Medulla oblongata (tissue), 1 donor: ENCODE measurements around the gene FUOM.
"Not testable (repeated sequence)": the region's sequence is repeated elsewhere in the genome, so short reads cannot be mapped to it uniquely, and the experiment has no call there.

Source experiments
- DNase-seq: peaks from one replicate; pipeline ENCODE4 v3.0.0-alpha.2; 2015; ENCODE audit errors: extremely low spot score

The FUOM gene

DNA sequence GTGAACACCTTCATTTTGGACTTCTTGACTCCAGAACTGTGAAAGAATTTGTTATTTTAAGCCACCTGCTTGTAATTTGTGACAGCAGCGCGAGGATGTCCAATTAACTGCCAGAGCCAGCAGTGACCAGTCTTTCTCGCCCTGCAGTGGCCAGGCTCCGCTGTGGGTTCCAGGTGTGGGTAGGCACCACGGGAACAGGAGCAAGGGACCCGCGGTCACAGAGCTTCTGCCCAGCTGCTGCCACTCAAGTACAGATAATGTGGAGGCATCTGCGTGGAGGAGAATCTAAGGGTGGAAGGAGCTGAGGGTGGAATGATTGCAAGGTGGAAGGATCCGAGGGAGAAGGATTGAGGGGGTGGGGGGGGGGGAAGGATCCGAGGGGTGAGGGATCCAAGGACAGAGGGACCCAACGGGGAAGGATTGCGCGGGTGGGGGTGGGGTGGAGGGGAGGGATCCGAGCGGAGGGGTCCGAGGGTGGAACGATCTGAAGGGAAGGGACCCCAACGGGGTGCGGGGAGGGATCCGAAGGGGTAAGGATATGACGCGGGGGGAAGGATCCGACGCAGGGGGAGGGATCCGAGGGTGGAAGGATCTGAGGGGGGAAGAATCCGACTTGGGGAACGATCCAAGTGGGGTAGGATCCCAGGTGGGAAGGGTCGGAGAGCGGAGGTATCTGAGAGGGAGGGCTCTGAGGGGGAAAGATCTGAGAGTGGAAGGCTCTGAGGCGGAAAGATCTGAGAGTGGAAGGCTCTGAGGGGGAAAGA is 24.7 kb downstream of the FUOM start:
- no peak for DNase-seq

DNA sequence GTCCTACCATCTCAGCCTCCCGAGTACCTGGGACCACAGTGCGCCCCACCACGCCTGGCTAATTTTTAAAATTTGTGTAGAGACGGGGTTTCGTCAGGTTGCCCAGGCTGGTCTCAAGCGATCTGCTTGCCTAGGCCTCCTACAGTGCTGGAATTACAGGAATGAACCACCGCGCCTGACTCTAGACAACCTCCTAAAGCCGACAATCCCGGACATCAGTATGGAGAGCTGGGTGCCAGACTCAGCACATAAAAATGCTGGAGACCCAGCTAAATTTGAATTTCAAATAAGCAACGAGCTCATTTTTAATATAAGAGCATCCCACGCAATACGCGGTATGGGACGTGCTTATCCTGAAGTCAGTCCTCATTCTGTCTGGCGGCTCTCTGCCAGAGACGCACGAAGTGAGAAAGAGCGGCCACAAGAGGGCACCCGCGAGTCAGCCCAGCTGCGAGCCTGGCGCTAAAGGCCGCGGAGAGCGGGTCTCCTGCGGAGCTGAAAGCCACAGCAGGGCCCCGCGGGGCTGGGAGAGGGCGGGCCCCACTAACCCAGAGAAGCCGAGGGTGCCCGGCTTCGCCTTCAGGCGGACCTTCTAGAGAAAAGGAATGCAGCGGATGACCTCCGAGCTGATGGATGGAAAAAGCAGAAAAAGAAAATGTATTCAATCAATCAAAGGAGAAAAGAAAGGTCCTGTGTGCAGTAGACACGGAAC is 28.2 kb downstream of the FUOM start:
- peak; percentile 90 for DNase-seq

DNA sequence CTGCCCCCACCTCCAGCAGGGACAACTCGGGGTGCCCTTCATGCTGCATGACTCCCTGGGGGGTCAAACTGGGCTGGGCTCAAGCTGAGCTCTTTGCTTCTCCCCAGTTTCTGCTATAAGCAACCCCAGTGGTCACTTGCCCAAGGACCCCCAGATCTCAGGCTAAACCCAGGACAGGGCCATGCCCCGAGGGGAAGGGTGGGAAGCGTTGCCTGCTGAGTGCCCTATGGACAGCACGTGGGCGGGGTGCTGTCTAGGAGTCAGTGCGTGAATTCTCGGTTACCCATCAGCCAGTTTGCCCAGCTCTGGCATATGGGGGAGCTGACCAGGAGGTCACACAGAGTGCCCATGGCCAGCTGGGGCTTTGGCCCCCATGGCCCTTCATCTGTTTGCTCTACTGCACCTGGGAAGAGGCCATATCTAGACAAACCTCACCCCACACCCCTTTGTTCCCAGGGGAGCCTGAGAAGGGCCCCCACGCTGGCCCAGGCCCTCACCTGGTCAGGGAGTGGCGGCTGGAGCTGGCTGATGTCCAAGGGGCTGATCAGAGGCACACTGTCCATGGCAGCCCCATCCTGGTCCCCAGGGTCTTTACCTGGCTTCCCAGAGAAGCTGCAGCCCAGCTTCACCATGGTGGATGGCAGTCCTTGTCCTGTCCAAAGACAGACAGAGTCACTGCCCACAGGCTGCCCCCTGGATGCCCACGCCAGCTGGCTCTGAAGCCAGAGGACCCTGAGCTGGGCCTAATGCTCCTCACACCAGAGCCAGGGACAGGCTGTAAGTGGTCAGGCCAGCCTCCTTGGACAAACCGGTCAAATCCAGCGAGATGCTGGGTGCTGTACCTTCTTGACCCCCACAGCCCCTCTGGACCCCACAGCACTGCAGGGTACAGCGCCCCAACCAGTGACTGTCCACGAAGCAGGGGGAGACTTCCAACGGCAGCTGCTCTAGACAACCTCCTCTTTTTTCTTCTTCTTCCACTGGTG is 29.2 kb downstream of the FUOM start:
- DNase-seq = no peak

DNA sequence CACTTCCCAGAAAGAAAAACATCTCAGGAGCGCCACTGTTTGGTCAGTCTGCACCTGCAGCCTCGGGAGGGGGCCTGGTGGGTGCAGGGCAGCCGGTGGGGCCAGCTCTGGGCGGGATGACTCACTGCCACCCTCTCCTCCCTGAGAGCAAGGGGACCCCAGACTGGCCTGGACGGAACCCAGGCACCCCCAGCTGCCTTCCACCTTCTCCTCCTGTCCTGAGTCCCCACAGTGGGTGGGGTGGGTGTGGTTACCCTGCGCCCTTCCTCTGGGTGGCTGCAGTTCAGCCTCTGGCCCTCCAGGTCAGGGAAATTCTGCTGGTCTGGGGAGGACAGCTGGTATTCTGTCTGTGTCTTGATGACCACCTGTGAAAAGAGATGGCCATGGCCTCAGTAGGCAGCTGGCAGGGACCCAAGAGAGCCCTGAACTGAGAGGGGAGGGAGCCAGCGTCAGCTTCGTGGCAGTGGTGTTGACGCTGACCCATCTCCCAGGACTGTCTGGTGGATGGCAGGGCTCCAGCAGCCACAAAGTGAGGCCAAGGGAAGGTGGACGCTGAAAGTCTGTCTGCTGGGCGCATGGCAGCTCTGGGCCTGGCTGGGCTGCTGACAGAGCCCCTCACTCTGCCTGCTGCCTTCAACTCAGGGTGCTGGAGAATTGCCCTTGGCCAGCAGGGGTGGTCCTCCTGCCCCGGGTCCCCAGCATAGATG is 30.0 kb downstream of the FUOM start:
- no peak for DNase-seq

DNA sequence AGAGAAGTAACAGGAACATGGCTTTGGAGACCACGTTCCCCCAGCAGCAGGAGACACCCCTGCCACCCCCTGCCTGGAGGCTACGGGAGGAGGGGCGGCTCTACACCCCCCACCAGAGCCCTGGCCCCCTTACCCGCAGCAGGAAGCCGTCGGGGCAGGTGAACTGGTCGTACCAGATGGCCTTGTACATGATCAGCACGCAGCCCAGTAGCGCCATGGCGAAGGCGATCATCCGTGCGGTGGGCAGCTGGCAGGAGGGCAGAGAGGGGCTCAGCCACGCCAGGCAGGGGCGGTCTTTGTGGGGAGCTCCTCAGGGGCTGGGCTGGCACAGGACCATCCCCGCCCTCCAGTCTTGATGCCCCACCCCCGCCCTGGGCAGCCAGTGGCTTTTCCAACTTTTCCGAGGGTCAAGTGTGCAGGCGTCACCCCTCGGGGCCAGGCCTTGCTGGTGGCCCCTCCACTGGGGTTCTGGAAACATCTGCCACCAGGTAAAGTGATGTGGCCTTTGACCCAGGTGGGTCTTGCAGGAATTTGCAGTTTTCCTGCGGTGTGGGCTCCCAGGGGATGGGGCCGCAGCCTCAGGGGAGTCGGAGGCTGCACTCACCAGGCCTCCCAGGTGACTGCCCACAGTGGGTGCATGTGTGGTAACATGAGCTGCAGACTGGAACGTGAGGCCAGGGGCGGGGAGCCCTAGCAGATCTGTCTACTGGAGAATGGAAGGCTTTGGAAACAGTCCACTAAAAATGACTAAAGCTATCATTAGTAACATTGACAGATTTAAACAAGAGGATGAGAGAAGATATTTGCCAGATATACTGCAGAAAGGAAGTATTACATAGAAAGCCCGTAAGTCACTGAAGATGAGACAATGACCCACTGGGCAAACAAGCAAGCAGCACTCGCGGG is 30.8 kb downstream of the FUOM start:
- DNase-seq = no peak

DNA sequence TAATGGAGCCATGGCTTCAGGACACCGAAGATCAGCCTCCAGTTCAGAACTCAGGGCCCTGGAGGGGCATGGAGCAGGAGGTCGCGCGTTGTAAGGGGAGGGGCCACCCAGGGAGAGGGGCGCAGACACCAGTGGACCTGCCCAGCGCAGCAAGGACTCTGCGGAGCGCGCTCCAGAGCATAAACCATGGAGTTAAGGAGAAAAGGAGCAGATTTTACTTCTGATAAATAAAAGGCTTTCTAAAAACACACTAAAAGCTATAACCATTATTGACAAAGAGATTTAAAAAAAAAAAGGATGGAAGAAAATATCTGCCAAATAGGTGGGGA is 31.6 kb downstream of the FUOM start:
- DNase-seq = no peak

DNA sequence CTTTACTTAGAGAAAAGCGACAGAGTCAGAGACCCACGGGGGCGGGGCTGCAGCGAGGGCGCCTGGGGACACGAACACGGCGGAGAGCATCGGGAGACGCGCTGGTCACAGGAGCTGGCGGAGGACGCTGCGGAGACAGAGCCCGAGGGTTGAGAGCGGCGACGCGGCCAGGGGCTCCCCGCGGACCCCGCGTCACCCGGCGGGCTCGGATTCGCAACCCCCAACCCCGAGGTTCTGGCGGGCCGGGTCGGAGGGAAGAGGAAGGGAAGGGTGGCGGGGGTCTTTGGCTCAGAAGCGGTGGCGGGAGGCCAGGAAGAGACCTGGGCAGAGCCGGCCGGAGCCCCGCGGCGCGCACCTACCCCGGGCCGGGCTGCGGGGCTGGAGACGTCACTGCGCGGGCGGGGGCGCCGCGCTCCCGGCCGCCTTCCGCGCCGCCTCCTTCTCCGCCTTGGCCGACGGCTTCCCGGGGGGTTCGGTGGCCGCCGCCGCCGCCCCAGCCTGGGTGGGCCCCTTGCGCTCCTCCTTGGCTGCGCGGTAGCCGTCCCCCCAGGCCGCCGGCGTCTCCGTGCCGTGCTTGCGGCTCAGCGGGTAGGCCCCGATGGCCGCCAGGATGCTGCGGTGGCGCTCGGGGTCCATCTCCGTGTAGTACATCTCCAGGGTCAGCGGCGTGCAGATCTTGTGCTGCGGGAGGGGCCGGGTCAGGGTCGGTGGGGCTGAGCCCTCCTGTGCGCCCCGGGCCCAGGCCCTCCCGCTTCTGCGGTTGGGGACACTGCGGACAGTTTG is 32.2 kb downstream of the FUOM start:
- DNase-seq = no peak

DNA sequence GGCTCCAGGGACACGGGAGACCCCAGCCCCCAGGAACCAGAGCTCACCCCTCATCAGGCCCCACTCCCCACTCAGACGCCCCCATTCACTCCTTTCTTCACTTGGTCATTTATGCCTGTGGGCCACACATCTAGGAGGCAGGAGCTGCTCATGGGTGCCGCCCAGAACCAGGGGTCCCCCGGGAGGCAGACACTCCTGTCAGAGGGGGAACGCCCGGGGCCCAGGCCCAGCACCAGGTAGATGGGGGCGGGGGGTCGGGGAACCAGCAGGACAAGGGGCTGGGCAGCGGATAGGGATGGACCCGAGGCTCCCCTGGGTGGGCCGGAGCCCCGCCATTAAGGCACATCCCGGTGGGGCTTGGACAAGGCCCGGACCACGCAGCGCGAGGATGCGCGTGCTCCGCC is 33.0 kb downstream of the FUOM start:
- DNase-seq = no peak

DNA sequence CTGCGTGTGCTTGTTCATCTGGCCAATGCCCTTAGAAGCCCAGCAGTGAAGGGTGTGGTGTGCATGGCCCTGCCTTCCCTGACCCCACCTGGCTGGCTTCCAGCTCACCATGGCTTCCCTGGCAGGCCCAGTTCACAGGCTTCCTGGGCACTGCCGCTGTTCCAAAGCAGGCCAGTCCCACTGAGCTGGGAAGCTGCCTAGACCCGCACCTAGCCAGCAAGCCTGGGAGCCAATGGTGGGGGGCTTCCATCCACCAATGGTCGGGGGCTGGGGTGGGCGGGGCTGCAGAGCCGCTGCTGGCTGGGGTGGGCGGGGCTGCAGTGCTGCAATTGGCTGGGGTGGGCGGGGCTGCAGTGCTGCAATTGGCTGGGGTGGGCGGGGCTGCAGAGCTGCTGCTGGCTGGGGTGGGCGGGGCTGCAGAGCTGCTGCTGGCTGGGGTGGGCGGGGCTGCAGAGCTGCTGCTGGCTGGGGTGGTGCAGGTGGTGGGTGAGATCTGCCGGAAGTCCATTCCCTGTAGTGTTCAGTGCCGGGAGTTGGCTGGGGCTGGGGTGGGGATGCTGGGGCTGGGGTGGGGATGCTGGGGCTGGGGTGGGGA is 33.5 kb downstream of the FUOM start:
- no peak for DNase-seq

DNA sequence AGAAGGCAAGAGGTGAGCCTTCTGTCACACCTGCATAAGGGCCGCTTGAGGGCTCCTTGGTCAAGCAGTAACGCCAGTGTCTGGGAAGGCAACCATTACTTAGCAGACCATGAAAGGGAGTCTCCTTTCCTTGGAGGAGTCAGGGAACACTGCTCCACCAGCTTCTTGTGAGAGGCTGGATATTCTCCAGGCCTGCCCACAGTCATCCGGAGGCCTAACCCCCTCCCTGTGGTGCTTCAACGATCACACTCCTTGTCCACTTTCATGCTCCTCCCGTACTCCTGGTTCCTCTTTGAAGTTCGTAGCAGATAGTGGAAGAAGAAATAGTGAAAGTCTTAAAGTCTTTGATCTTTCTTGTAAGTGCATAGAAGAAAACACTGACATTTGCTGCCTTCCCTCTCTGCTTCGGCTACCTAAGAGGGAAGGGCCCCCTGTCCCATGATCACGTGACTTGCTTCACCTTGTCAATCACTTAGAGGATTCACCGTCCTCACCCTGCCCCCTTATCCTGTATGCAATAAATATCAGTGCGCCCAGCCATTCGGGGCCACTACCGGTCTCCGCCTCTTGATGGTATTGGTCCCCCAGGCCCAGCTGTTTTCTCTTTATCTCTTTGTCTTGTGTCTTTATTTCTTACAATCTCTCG is 35.6 kb downstream of the FUOM start:
- not testable (repeated sequence) for DNase-seq

DNA sequence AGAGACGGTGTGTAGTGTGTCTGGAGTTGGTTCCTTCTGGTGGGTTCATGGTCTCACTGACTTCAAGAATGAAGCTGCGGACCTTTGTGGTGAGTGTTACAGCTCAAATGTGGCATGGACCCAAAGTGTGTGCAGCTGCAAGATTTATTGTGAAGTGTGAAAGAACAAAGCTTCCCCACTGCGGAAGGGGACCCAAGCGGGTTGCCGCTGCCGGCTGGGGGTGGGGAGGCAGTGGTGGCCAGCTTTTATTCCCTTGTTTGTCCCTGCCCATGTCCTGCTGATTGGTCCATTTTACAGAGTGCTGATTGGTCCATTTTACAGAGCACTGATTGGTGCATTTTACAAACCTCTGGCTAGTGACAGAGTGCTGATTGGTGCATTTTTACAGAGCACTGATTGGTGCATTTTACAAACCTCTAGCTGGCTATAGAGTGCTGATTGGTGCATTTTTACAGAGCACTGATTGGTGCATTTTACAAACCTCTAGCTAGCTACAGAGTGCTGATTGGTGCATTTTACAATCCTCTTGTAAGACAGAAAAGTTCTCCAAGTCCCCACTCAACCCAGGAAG is 36.9 kb downstream of the FUOM start:
- DNase-seq = not testable (repeated sequence)

DNA sequence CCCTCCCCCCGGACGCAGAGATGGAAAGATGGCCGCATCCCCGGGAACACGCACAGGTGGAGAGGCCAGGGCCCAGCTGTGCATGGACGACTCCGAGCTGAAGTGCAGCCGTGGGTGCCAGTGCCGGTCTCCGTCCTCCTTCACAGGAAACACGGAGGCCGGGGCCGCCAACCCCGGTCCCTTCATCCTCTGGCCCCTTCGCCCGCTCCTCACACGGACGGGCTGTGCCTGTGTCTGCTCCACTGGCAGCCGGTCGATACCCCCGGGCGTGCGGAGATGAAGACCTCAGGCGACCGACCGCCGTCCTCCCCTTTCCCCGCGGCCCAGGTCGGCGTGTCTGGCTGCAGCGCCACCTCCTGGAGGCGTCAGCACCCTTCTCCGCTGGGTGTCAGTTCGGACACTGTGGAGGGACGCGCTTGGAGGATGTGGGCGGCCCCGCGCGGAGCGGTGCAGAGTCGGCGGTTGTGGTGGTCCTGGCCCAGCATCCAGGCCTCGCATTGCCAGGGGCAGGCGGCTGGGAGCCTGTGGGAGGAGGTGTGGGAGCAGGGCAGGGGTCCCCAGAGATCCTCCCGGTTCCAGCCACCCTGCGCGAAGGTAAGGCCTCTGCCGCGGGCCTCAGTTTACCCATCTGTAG is 39.2 kb downstream of the FUOM start:
- peak; percentile 55 for DNase-seq

DNA sequence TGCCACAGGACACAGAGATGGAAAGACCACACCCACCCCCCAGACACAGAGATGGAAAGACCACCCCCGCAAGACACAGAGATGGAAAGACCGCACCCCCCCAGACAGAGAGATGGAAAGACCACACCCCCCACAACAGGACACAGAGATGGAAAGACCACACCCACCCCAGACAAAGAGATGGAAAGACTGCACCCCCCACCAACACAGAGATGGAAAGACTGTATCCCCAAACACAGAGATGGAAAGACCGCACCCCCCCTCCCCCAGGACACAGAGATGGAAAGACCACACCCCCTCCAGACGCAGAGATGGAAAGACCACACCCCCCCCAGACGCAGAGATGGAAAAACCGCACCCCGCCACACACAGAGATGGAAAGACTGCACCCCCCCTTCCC is 41.1 kb downstream of the FUOM start:
- DNase-seq = no peak

DNA sequence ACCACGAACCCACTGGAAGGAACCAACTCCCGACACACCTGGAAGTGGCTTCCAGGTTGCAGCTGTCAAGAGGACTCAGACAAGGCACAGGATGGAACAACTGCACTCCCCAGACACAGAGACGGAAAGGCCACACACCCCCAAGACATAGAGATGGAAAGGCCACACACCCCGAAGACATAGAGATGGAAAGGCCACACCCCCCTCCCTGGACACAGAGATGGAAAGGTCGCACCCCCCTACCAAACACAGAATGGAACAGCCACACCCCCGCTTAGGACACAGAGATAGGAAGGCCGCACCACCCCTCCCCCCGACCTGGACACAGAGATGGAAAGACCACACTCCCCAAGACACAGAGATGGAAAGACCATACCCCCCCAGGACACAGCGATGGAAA is 41.6 kb downstream of the FUOM start:
- DNase-seq = no peak

DNA sequence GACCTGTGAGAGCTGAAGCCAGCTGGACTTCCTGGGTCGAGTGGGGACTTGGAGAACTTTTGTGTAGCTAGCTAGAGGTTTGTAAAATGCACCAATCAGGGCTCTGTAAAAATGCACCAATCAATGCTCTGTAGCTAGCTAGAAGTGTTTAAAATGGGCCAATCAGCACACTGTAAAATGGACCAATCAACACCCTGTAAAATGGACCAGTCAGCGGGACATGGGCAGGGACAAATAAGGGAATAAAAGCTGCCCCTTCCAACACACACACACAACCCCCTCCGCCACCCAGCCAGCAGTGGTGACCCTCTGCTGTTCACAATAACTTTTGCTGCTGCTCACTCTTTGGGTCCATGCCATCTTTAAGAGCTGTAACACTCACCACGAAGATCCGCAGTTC is 42.0 kb downstream of the FUOM start:
- no peak for DNase-seq

DNA sequence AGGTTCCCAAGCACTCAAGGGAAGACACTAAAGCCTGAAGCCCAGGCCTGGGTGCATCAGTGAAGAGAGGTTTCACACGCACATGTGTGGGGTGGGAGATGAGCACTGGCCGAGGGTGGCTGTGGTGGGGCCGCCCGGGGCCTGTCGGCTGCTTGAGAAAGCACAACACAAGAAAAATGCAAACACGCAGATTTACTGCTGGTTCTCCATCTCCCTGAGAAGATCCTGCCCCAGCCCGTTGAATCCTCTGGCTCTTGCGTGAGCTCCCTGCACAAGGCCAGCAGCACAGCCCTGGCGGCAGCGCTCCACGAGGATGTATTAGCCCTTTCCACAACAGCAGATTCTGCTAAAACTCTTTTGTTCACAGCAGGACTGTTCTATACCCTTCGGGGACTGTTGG is 42.9 kb downstream of the FUOM start:
- DNase-seq = no peak

DNA sequence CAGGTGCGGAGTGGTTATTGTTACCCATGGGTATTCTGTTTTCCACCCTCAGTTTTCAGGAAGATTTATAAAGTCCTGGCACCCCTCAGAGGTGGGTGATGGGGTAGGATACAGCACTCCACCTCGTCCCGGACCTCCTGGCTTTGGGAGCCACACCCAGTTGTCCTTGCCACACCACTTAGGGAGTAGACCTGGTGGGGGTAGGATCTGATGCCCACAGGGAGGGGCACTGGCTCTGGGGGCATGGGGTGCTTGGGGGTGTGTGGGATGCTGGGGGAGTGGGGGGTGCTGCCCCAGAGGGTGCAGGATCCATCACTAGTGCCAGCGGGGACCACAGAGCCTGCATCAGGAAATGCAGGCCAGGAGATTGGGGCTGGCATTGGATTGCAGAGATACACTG is 44.6 kb downstream of the FUOM start:
- no peak for DNase-seq

DNA sequence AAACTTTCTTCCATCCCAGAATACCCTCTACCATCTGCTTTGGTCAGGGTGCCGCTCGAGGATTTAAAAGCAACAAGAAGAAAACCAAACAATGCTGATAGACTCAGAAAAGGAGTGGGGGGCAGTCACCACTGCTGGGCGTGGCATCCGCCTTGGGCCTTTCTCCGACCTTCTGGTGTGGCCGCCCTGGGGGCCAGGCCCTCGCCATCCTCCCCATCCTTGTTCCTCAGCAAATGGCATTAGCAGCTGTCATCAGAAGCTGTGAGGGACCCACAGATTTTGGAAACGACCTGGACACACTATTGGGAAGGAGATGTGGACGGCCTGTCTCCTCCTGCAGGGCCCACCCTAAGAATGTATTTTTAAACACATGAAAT is 45.1 kb downstream of the FUOM start:
- DNase-seq = no peak
